ENCODE measurements around the gene CCNK.

Gene CCNK

GRCh38 chr14:99521176-99522024 is 40.2 kb downstream of the CCNK start:
- no peak for DNase-seq

DNA sequence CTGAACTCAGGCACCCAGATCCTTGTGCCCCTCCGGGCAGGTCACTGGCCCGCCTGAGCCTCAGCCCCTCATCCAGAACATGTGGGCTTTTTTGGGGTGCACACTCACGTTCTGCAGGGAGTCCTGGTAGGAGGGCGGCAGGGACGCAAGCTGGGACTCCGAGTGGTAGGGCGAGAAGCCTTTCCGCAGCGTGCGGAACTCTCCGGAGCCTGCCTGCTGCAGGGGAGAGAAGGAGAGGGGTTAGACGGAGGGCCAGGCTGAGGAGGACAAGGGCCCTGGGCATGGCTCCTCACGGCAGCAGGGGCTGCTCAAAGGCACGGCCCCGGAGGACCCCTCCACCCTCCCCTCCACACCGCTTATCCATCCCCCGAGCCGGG is 40.8 kb downstream of the CCNK start:
- no peak for DNase-seq

- no peak for DNase-seq
Observed at GRCh38 chr14:99522457-99522891, 41.3 kb downstream of the CCNK start.

- DNase-seq, result no peak
Observed at GRCh38 chr14:99522934-99523703, 41.9 kb downstream of the CCNK start.

DNA sequence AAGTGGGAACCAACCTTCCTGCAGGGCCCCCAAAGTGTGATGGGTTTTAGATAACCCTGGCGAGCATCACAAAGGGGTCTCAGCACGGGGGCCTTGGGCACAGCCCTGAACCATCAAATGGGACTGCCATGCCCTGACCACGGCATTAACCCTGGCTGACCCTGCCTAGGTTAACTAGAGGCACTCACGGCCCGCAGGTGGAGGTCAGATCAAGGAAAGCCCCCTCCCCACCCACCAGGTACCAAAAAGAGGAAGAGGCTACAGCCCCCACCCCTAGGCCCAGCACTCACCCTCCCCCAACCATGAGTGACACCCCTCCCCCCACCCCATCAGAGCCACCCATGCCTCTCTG is 42.5 kb downstream of the CCNK start:
- DNase-seq, result no peak

- DNase-seq, result no peak
Observed at GRCh38 chr14:99524091-99524661, 43.0 kb downstream of the CCNK start.

DNA sequence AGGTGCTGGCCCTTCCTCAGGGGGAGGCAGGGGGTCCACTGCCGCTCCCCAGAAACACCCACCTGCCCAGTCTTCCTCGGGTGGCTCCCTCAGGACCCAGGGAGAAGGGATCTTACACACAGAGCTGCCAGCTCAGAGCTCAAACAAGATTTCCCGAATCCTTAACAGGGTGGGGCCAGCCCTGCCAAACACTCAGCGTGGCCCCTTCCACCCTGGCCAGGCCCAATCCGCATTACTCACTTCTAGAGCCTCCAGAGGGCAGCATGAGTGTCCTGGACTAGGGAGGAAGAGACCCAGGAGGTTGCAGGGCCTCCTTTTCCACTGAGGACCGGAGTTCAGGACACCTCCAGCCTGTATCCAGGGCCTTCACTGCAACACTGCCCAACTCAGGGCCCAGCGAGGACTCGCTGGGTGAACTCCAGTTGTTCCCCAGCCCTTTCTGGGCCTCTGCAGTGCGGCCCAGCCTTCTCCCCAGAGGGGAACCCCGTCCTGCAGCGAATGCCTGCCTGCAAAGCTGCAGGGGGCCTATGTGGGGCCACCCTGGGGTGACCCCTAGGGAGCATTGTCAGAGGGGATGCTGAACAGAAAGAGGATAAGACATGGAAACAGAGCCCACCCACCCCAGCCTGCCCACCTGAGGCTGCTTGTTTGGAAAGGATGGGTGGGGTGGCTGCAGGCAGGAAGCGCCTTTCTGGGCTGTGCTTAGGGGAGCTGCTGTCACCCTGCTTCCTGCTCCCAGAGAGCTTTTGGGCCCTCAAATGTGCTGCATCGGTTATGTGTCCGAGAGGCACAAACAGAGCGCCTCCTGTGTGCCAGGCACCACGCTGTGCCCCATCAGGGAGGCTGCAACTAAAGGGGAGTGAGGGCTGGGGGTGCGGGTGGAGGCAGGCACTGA is 43.8 kb downstream of the CCNK start:
- DNase-seq, result no peak

DNA sequence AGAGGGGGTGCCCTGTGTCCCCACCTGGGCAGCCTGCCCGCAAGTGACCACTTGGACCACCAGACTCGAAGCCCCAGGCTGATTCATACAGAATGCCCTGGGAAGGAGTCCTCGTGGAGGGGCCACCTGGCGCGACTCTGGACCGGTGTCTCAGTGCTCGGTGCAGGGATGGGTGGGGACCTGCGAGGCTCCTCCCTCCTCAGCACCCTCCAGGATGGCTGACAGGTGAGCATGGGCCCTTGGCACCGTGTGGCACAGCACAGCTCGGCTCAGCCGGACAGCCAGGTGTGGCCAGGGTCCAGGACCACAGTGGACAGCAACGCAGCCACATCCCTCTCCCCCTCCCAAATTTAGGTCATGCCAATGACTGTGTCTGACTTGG is 44.5 kb downstream of the CCNK start:
- DNase-seq, result no peak

GRCh38 chr14:99527026-99527425 is 45.8 kb downstream of the CCNK start:
- DNase-seq, result no peak

DNA sequence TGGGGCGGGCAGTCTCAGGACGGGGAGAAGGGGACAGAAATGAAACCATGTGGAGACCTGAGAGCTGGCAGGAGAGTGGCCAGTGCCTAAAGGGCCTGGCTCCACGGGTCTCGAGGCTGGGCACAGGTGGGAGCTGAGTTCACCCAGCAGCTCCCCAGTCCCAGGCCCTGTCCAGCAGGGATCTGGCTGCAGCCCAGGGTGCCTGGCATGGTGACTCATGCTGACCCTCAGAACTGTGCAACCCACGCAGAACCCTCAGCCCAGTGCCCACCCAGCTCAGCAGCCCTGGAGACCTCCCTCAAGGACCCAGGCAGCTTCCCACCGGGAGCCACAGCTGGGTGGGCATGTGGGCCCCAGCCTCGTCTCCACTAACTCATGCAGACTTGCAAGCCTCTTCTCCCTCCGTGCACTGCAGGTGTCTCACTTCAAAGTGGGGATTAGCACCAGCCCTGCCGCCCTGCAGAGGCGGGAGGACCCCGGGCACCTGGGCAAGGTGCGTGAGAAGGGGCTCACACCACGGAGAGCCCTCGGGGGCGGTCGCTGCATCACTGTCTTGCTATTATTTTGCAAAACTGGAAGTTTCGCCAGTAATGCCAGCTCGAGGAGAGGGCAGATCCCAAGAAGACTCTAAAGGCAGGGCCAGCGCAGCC is 46.3 kb downstream of the CCNK start:
- no peak for DNase-seq

GRCh38 chr14:99529899-99530298 is 48.7 kb downstream of the CCNK start:
- DNase-seq, result no peak

DNA sequence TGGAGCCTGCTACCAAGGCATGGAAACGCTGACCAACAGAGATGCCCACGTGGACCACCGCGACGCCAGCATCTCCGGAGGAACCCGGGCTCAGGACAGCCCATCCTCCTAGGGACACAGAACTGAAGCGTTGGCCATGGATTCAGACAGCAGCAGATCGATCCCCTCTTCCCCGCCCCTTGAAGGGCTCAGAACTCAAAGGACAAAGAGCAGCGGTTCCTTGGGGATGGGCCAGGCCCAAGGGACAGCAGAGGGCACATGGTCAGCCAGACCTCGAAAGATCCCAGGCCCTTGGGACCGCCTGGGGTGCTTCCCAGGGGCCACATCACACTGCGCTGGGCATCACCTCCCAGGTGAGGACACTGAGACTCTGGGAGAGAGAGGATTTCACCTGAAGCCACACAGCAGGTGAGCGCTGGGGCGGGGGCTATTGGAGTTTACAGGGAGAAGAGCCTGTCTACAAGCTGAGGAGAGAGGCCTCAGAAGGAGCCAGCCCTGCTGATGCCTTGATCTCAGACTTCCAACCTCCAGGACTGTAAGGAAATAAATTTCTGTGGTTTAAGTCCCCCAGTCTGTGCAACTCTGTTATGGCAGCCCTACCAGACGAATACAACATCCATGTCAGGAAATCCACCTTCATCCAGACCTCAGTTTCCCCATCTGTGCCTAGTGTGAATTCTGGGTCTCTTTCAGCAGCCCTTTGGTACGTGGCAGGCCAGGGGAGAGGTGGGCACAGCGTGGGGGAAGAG is 49.4 kb downstream of the CCNK start:
- no peak for DNase-seq

- DNase-seq, result no peak
Observed at GRCh38 chr14:99531251-99532096, 50.3 kb downstream of the CCNK start.

DNA sequence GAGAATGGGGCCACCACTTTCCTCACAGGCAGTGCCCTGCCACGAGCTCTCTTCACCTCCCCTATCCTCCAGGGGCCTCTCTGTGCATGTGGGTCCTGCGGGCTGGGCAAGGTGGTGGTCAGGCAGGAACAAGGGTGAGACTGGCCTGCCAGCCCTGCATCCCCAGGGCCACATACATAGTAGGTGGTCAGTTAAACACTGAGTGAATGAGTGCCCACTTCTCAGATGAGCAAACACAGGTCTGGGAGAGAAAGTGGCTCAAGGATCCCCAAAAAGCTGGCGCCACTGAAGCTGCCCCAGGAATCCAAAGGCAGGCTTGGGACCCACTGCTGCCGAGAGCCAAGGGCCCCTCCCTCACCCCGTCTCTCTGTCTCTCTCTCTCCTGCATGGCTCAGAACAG is 51.1 kb downstream of the CCNK start:
- no peak for DNase-seq

GRCh38 chr14:99534333-99534732 is 53.1 kb downstream of the CCNK start:
- no peak for DNase-seq

- DNase-seq, result no peak
Observed at GRCh38 chr14:99534863-99535262, 53.7 kb downstream of the CCNK start.

GRCh38 chr14:99535448-99535847 is 54.2 kb downstream of the CCNK start:
- DNase-seq, result no peak

- DNase-seq, result no peak
Observed at GRCh38 chr14:99535908-99536778, 54.9 kb downstream of the CCNK start.

DNA sequence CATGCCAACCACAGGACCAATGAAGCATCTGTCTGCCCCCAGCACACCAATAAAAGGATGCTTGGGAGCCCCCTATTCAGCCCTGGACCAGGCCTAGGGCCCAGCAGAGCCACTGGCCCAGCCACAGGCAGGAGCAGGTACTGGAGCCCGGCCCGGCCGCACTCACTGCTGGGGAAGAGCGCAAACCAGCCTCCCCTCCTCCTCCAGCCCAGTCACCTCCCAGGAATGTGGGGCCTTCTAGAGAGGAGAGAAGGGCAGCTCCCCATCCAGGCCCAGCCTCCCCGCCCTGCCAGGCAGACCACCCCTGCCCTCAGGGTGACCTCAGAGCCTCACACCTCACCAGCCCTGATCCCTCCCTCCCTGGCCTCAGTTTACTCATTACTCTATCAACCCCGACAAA is 56.2 kb downstream of the CCNK start:
- no peak for DNase-seq

- DNase-seq, result no peak
Observed at GRCh38 chr14:99538275-99538674, 57.1 kb downstream of the CCNK start.

All from activated CD4-positive, alpha-beta T cell treated with anti-CD3 and anti-CD28 coated beads, Interleukin-2, amount 50 U/mL, for 1 hour (primary cell).